Vagina (tissue), 2 donors: Measurements from ENCODE around the gene TMEM43. TPM values are rescaled to one million over a fixed set of nuclear protein-coding genes. Genes with fewer than 3 reads are reported as not detected.

ENCODE experiments used
- DNase-seq, 2 donors: peaks; one replicate each; pipeline ENCODE4 v3.0.0-alpha.2; 2017; ENCODE audit errors: extremely low spot score in 2 of 2
- H3K27ac ChIP-seq: fragments of 200-600 bp; sonication (generic); one replicate; pipeline ENCODE4 v1.5.1; 2019
- H3K27me3 ChIP-seq: fragments of 200-600 bp; sonication (generic); one replicate; pipeline ENCODE4 v1.5.1; 2019
- H3K36me3 ChIP-seq, 2 donors: fragments of 200-600 bp; sonication (generic); one replicate each; pipeline ENCODE4 v1.5.1; 2017 to 2019
- H3K4me1 ChIP-seq: fragments of 200-600 bp; sonication (generic); one replicate; pipeline ENCODE4 v1.5.1; 2019
- H3K4me3 ChIP-seq, 2 donors: fragments of 200-600 bp; sonication (generic); 1 replicate in 1 of 2; 2 replicates in 1 of 2; pipeline ENCODE4 v1.5.1; 2016 to 2019
- H3K9me3 ChIP-seq: fragments of 200-600 bp; sonication (generic); one replicate; pipeline ENCODE4 v1.5.1; 2019
- CTCF ChIP-seq, 3 experiments: fragments of 450-650 bp in 2 of 3; fragments of 200-600 bp in 1 of 3; sonication (generic) in 1 of 3; IDR thresholded peaks; one replicate each; pipeline ENCODE4 v1.5.1; 2017 to 2019; ENCODE audit warnings: antibody characterized with exemption in 3 of 3, mild to moderate bottlenecking in 2 of 3, moderate library complexity in 2 of 3
- POLR2A ChIP-seq, 2 donors: fragments of 450-650 bp; IDR thresholded peaks; one replicate each; pipeline ENCODE4 v1.6.1; 2017; ENCODE audit warnings: antibody characterized with exemption in 2 of 2, mild to moderate bottlenecking in 2 of 2, moderate library complexity in 2 of 2
- POLR2AphosphoS5 ChIP-seq, 2 donors: sonication (generic); formaldehyde crosslinking; IDR thresholded peaks; one replicate each; pipeline ENCODE4 v1.9.0; 2017; ENCODE audit warnings: antibody characterized with exemption in 2 of 2, mild to moderate bottlenecking in 2 of 2, low read depth in 1 of 2; ENCODE audit not compliant: insufficient read depth in 1 of 2
- intact Hi-C: fragments of 100-400 bp; cut with DNase I; formaldehyde crosslinking; loops from one replicate; pipeline ENCODE4 v1.15.1; 2023
- total RNA-seq: library from RNA; depleted of rRNA; stranded (reverse); fragments of >200 nt; gene quantifications from one replicate; pipeline ENCODE4 v1.2.3, GENCODE V29; 2016

The TMEM43 gene
- total RNA-seq, 1 donor from 2014 or later, result 118 TPM

GRCh38 chr3:14133876-14134275, 9.0 kb downstream of the TMEM43 start:
- H3K27ac ChIP-seq, result no peak overlapping the region
- peaks cover 0 to 82% of the 10 kb centered on the region in 2 donors for H3K36me3 ChIP-seq
- no peaks in the 10 kb centered on the region for H3K27me3 ChIP-seq
- H3K9me3 ChIP-seq, result no peaks in the 10 kb centered on the region
- peaks cover 10% of the 10 kb centered on the region for H3K4me1 ChIP-seq
- no peak for DNase-seq
- no peak overlapping the region for H3K4me3 ChIP-seq
- TF ChIP-seq POLR2A (IDR thresholded peaks at IDR 0.05) (no peak), CTCF (IDR thresholded peaks at IDR 0.05) (no peak), POLR2AphosphoS5 (IDR thresholded peaks at IDR 0.05; ENCODE audit: insufficient read depth in 1 of 2, low read depth in 1 of 2) (no peak)
- intact Hi-C loops, result loop anchor here (10.0 kb wide), 1 partner anchor 239 kb away; no protein-coding TSS in a partner anchor

GRCh38 chr3:14134291-14134690, 9.4 kb downstream of the TMEM43 start:
- Histone ChIP-seq H3K9me3 (no peaks in the 10 kb centered on the region), H3K4me1 (peaks cover 10% of the 10 kb centered on the region), H3K27me3 (no peaks in the 10 kb centered on the region), H3K36me3 (peaks cover 0 to 86% of the 10 kb centered on the region in 2 donors), H3K4me3 (no peak overlapping the region), H3K27ac (no peak overlapping the region)
- TF ChIP-seq POLR2A (IDR thresholded peaks at IDR 0.05), result no peak
- no peak for TF ChIP-seq POLR2AphosphoS5 (IDR thresholded peaks at IDR 0.05; ENCODE audit: insufficient read depth in 1 of 2, low read depth in 1 of 2)
- no peak for TF ChIP-seq CTCF (IDR thresholded peaks at IDR 0.05)
- intact Hi-C loops, result loop anchor here (10.0 kb wide), 1 partner anchor 239 kb away; no protein-coding TSS in a partner anchor
- no peak for DNase-seq

GRCh38 chr3:14135581-14135980, 10.7 kb downstream of the TMEM43 start:
- DNase-seq, result no peak
- Histone ChIP-seq H3K9me3 (no peaks in the 10 kb centered on the region), H3K27me3 (no peaks in the 10 kb centered on the region), H3K36me3 (peaks cover 0 to 86% of the 10 kb centered on the region in 2 donors), H3K4me1 (peaks cover 10% of the 10 kb centered on the region), H3K4me3 (no peak overlapping the region), H3K27ac (no peak overlapping the region)
- TF ChIP-seq POLR2A (IDR thresholded peaks at IDR 0.05), result no peak
- no peak for TF ChIP-seq CTCF (IDR thresholded peaks at IDR 0.05)
- TF ChIP-seq POLR2AphosphoS5 (IDR thresholded peaks at IDR 0.05; ENCODE audit: insufficient read depth in 1 of 2, low read depth in 1 of 2), result no peak
- intact Hi-C loops, result loop anchor here (10.0 kb wide), 1 partner anchor 241 kb away; no protein-coding TSS in a partner anchor

GRCh38 chr3:14137004-14137403, 12.2 kb downstream of the TMEM43 start:
- TF ChIP-seq POLR2A (IDR thresholded peaks at IDR 0.05) (no peak), POLR2AphosphoS5 (IDR thresholded peaks at IDR 0.05; ENCODE audit: insufficient read depth in 1 of 2, low read depth in 1 of 2) (peak in 1 of 2 donors; percentile 13), CTCF (IDR thresholded peaks at IDR 0.05) (no peak)
- no peak for DNase-seq
- intact Hi-C loops, result loop anchor here (10.0 kb wide), 1 partner anchor 242 kb away; no protein-coding TSS in a partner anchor
- Histone ChIP-seq H3K27me3 (no peaks in the 10 kb centered on the region), H3K4me1 (peaks cover 10% of the 10 kb centered on the region), H3K27ac (no peak overlapping the region), H3K9me3 (no peaks in the 10 kb centered on the region), H3K4me3 (no peak overlapping the region), H3K36me3 (peaks cover 0 to 75% of the 10 kb centered on the region in 2 donors)

GRCh38 chr3:14137445-14137844, 12.6 kb downstream of the TMEM43 start:
- intact Hi-C loops, result loop anchor here (10.0 kb wide), 1 partner anchor 243 kb away; no protein-coding TSS in a partner anchor
- no peak overlapping the region for H3K27ac ChIP-seq

More at GRCh38 chr3:14137445-14137844, 12.6 kb downstream of the TMEM43 start:
- Histone ChIP-seq H3K4me1 (peaks cover 11% of the 10 kb centered on the region), H3K9me3 (no peaks in the 10 kb centered on the region), H3K27me3 (no peaks in the 10 kb centered on the region), H3K36me3 (peaks cover 0 to 70% of the 10 kb centered on the region in 2 donors), H3K4me3 (no peak overlapping the region)
- no peak for DNase-seq
- TF ChIP-seq CTCF (IDR thresholded peaks at IDR 0.05) (no peak), POLR2A (IDR thresholded peaks at IDR 0.05) (no peak), POLR2AphosphoS5 (IDR thresholded peaks at IDR 0.05; ENCODE audit: insufficient read depth in 1 of 2, low read depth in 1 of 2) (no peak)
